Stimulated activated CD8-positive, alpha-beta memory T cell treated with anti-CD3 and anti-CD28 coated beads, Interleukin-4, amount 100 ng/mL, for 1 hour (primary cell): ENCODE results near the gene ROCK2.

ENCODE experiments used
- DNase-seq, 2 donors: peaks; one replicate each; pipeline ENCODE4 v3.0.0-alpha.2; 2020; ENCODE audit warnings: low read depth in 2 of 2, low spot score in 1 of 2

ROCK2 gene

GRCh38 chr2:11344342-11344955 lies at the start of gene ROCK2:
ROCK2 (minus strand) TSS chr2:11344636; CDS start chr2:11344136, 500 bp downstream.
- DNase-seq = peak in 1 of 2 donors; percentile 22

- no peak for DNase-seq
Measured at GRCh38 chr2:11393711-11394236, 49.3 kb upstream of the ROCK2 start.

GRCh38 chr2:11391942-11392266 lies 47.5 kb upstream of the ROCK2 start:
- DNase-seq = no peak

- DNase-seq = no peak
Measured at GRCh38 chr2:11390399-11390658, 45.9 kb upstream of the ROCK2 start.

- DNase-seq = no peak
Measured at GRCh38 chr2:11389551-11390398, 45.3 kb upstream of the ROCK2 start.

- no peak for DNase-seq
Measured at GRCh38 chr2:11389052-11389420, 44.6 kb upstream of the ROCK2 start.

- no peak for DNase-seq
Measured at GRCh38 chr2:11388262-11389051, 44.0 kb upstream of the ROCK2 start.

- DNase-seq = no peak
Measured at GRCh38 chr2:11387843-11388242, 43.4 kb upstream of the ROCK2 start.

GRCh38 chr2:11387100-11387390 lies 42.6 kb upstream of the ROCK2 start:
- no peak for DNase-seq

- DNase-seq = no peak
Measured at GRCh38 chr2:11385847-11386246, 41.4 kb upstream of the ROCK2 start.

GRCh38 chr2:11385216-11385615 lies 40.8 kb upstream of the ROCK2 start:
- DNase-seq = no peak

- no peak for DNase-seq
Measured at GRCh38 chr2:11379558-11379957, 35.1 kb upstream of the ROCK2 start.

GRCh38 chr2:11377928-11378545 lies 33.6 kb upstream of the ROCK2 start:
- no peak for DNase-seq

GRCh38 chr2:11376071-11376470 lies 31.6 kb upstream of the ROCK2 start:
- DNase-seq = no peak

- DNase-seq = no peak
Measured at GRCh38 chr2:11375689-11376027, 31.2 kb upstream of the ROCK2 start.

GRCh38 chr2:11375025-11375688 lies 30.7 kb upstream of the ROCK2 start:
- DNase-seq = no peak

GRCh38 chr2:11373096-11373495 lies 28.7 kb upstream of the ROCK2 start:
- no peak for DNase-seq

GRCh38 chr2:11371092-11371937 lies 26.9 kb upstream of the ROCK2 start:
- no peak for DNase-seq

- DNase-seq = no peak
Measured at GRCh38 chr2:11370377-11371091, 26.1 kb upstream of the ROCK2 start.

- no peak for DNase-seq
Measured at GRCh38 chr2:11368059-11368572, 23.7 kb upstream of the ROCK2 start.
